Brain microvascular endothelial cell (primary cell): ENCODE measurements around the gene GIGYF1.
"Not testable (repeated sequence)": the region's sequence is repeated elsewhere in the genome, so short reads cannot be mapped to it uniquely, and the experiment has no call there.

Source experiments
- DNase-seq: peaks from one replicate; pipeline ENCODE4 v3.0.0-alpha.2; 2020
- H3K27ac ChIP-seq: fragments of 250-450 bp; sonication (Bioruptor Pico); 2 replicates; pipeline ENCODE4 v1.5.1; 2020; ENCODE audit warnings: mild to moderate bottlenecking, moderate library complexity
- H3K27me3 ChIP-seq: fragments of 250-450 bp; sonication (Bioruptor Pico); replicated peaks from 2 replicates; pipeline ENCODE4 v1.5.1; 2020; ENCODE audit warnings: mild to moderate bottlenecking
- H3K36me3 ChIP-seq: fragments of 250-450 bp; sonication (Bioruptor Pico); replicated peaks from 2 replicates; pipeline ENCODE4 v1.5.1; 2020; ENCODE audit warnings: mild to moderate bottlenecking
- H3K4me3 ChIP-seq: 2 replicates; pipeline ENCODE4 v1.5.1; 2011; ENCODE audit warnings: low read depth, mild to moderate bottlenecking, control low read depth, low read length, moderate library complexity
- CTCF ChIP-seq: IDR thresholded peaks from 2 replicates; pipeline ENCODE4 v1.5.1; 2011; ENCODE audit warnings: low read depth, mild to moderate bottlenecking, moderate library complexity, low read length, control low read depth, inconsistent platforms; ENCODE audit errors: missing control alignments
- in situ Hi-C: cut with HindIII; loops from 2 replicates; pipeline ENCODE4 v1.10.0; 2017; ENCODE audit warnings: low sequenced_read_pairs, low pct_ligation_motif_present

The GIGYF1 gene

GRCh38 chr7:100673302-100673941 is 20.6 kb downstream of the GIGYF1 start, which contains the start of gene GNB2:
Gene GNB2, plus strand, starts transcription at chr7:100673740. Its CDS starts 2,526 bp downstream, at chr7:100676266.
- H3K27me3 ChIP-seq: no peaks in the 10 kb centered on the region
- in situ Hi-C loops: no loop called here
- H3K4me3 ChIP-seq: peak within 1 kb of the TSS; percentile 89
- TF ChIP-seq CTCF: no peak
- peak within 1 kb of the TSS; percentile 99 for H3K27ac ChIP-seq
- H3K36me3 ChIP-seq: peaks cover 21% of the 10 kb centered on the region
- peak; percentile 98 for DNase-seq

- H3K4me3 ChIP-seq: no peak overlapping the region
- in situ Hi-C loops: no loop called here
- no peak for TF ChIP-seq CTCF
- H3K36me3 ChIP-seq: peaks cover 3% of the 10 kb centered on the region
- H3K27me3 ChIP-seq: no peaks in the 10 kb centered on the region
- no peak for DNase-seq
- no peak overlapping the region for H3K27ac ChIP-seq
Observed at GRCh38 chr7:100671353-100672327, 22.4 kb downstream of the GIGYF1 start.

- no peak for DNase-seq
- Histone ChIP-seq H3K4me3 (no peak overlapping the region), H3K27me3 (no peaks in the 10 kb centered on the region), H3K27ac (no peak overlapping the region), H3K36me3 (no peaks in the 10 kb centered on the region)
- TF ChIP-seq CTCF: no peak
- in situ Hi-C loops: no loop called here
Observed at GRCh38 chr7:100670074-100670473, 24.0 kb downstream of the GIGYF1 start.

- H3K4me3 ChIP-seq, H3K27me3 ChIP-seq, H3K27ac ChIP-seq, H3K36me3 ChIP-seq, in situ Hi-C loops, DNase-seq: not testable (repeated sequence)
Observed at GRCh38 chr7:100669106-100669505, 24.9 kb downstream of the GIGYF1 start.

GRCh38 chr7:100668069-100668449 is 26.0 kb downstream of the GIGYF1 start:
- no peak for DNase-seq
- no peak overlapping the region for H3K4me3 ChIP-seq
- in situ Hi-C loops: no loop called here
- no peaks in the 10 kb centered on the region for H3K36me3 ChIP-seq
- no peak for TF ChIP-seq CTCF
- H3K27me3 ChIP-seq: no peaks in the 10 kb centered on the region
- no peak overlapping the region for H3K27ac ChIP-seq

- no peaks in the 10 kb centered on the region for H3K27me3 ChIP-seq
- H3K27ac ChIP-seq: no peak overlapping the region
- in situ Hi-C loops: no loop called here
- no peak overlapping the region for H3K4me3 ChIP-seq
- DNase-seq: no peak
- no peaks in the 10 kb centered on the region for H3K36me3 ChIP-seq
- no peak for TF ChIP-seq CTCF
Observed at GRCh38 chr7:100667331-100668068, 26.6 kb downstream of the GIGYF1 start.
